GM12878 (cell line): ENCODE results near the gene NKX1-2. TPM values are rescaled to one million over a fixed set of nuclear protein-coding genes. Genes with fewer than 3 reads are reported as not detected.

ENCODE experiments used
- ATAC-seq: fragments of 200-7000 bp; cut with Tn5 transposase; 3 replicates; pipeline ENCODE4 v1.9.1; 2020; ENCODE audit warnings: mild to moderate bottlenecking, moderate library complexity
- BruUV-seq: library from RNA; stranded (reverse); fragments of 400-500 nt; replicated peaks from 2 replicates; lab custom pipeline; 2021; lab: Mats Ljungman, UMichigan
- CTCF ChIA-PET: fragments of 300-600 bp; sonication (Branson Sonifier 250); formaldehyde crosslinking; extraction: SDS; loops from one replicate; lab custom pipeline; 2021; ENCODE audit warnings: inconsistent platforms; lab: Yijun Ruan, JAX
- POLR2A ChIA-PET: fragments of 350-600 bp; formaldehyde crosslinking; extraction: SDS; loops from one replicate; lab custom pipeline; 2021; ENCODE audit warnings: inconsistent platforms; lab: Charles Lee
- RAD21 ChIA-PET: fragments of 300-600 bp; sonication (Branson Sonifier 250); formaldehyde crosslinking; loops from one replicate; lab custom pipeline; 2023; ENCODE audit warnings: antibody characterized with exemption; ENCODE audit not compliant: unreplicated experiment; lab: Charles Lee
- SMC1A ChIA-PET: fragments of 300-600 bp; sonication (Branson Sonifier 250); formaldehyde crosslinking; loops from one replicate; lab custom pipeline; 2023; ENCODE audit not compliant: unreplicated experiment, uncharacterized antibody; lab: Charles Lee
- DNase-seq: peaks from one replicate; pipeline ENCODE4 v3.0.0-alpha.2; 2011; ENCODE audit warnings: low read depth, low spot score
- FAIRE-seq: peaks from 3 replicates; lab custom pipeline; 2011; peaks lifted over from hg19 to GRCh38; lab: Jason Lieb, UNC
- H2AFZ ChIP-seq: 2 replicates; pipeline ENCODE4 v1.6.0; 2011; ENCODE audit warnings: low read depth, low read length, control low read depth; ENCODE audit not compliant: control insufficient read depth
- H3K27ac ChIP-seq: 2 replicates; pipeline ENCODE4 v1.5.1; 2011; ENCODE audit warnings: control low read depth; ENCODE audit not compliant: control insufficient read depth, insufficient read depth
- H3K27me3 ChIP-seq, 2 experiments: replicated peaks in 1 of 2; 2 replicates each; pipeline versions ENCODE4 v1.6.0 to v1.6.1; 2011; ENCODE audit warnings: low read length in 1 of 2; ENCODE audit not compliant: control insufficient read depth in 2 of 2, insufficient read depth in 2 of 2
- H3K36me3 ChIP-seq, 2 experiments: 2 replicates each; pipeline ENCODE4 v1.5.1; 2011; ENCODE audit warnings: low read length in 1 of 2; ENCODE audit not compliant: control insufficient read depth in 2 of 2, insufficient read depth in 2 of 2
- H3K4me1 ChIP-seq: 2 replicates; pipeline ENCODE4 v1.6.1; 2011; ENCODE audit warnings: mild to moderate bottlenecking, low read length, moderate library complexity, mixed read lengths; ENCODE audit not compliant: control insufficient read depth, insufficient read depth
- H3K4me2 ChIP-seq: 2 replicates; pipeline ENCODE4 v1.6.0; 2011; ENCODE audit warnings: control low read depth; ENCODE audit not compliant: control insufficient read depth, insufficient read depth
- H3K4me3 ChIP-seq: fragments of 200-600 bp; sonication (generic); 2 replicates; pipeline ENCODE4 v1.5.1; 2016
- H3K79me2 ChIP-seq: 2 replicates; pipeline ENCODE4 v1.6.0; 2011; ENCODE audit warnings: low read length; ENCODE audit not compliant: control insufficient read depth, insufficient read depth
- H3K9ac ChIP-seq: 2 replicates; pipeline ENCODE4 v1.8.0; 2011; ENCODE audit warnings: low read length, control low read depth, mixed read lengths; ENCODE audit not compliant: control insufficient read depth, insufficient read depth
- H3K9me3 ChIP-seq: replicated peaks from 3 replicates; pipeline ENCODE4 v1.5.1; 2011; ENCODE audit warnings: mild to moderate bottlenecking, low read length; ENCODE audit not compliant: control insufficient read depth, insufficient read depth
- H4K20me1 ChIP-seq: 2 replicates; pipeline ENCODE4 v1.6.0; 2011; ENCODE audit not compliant: control insufficient read depth, insufficient read depth
- CBX5 ChIP-seq: sonication (generic); IDR thresholded peaks from 2 replicates; pipeline ENCODE4 v1.6.1; 2016; ENCODE audit warnings: low read depth, moderate library complexity, mild to moderate bottlenecking, inconsistent platforms
- CHD4 ChIP-seq: fragments of 200-600 bp; sonication (generic); IDR thresholded peaks from 2 replicates; pipeline ENCODE4 v1.6.1; 2016; ENCODE audit warnings: mild to moderate bottlenecking
- FOXK2 ChIP-seq: fragments of 450-650 bp; IDR thresholded peaks from 2 replicates; pipeline ENCODE4 v1.6.1; 2017; ENCODE audit warnings: mild to moderate bottlenecking, moderate library complexity
- IKZF1 ChIP-seq: fragments of 450-650 bp; conservative IDR thresholded peaks from 2 replicates; pipeline ENCODE4 v1.6.1; 2017; ENCODE audit warnings: antibody characterized with exemption, mild to moderate bottlenecking
- POLR2A ChIP-seq: IDR thresholded peaks from 2 replicates; pipeline ENCODE4 v1.6.1; 2011; ENCODE audit warnings: low read depth, mild to moderate bottlenecking, low read length
- SMAD5 ChIP-seq: IDR thresholded peaks from 2 replicates; pipeline ENCODE4 v1.6.1; 2016; ENCODE audit warnings: antibody characterized with exemption, low read depth
- WGBS: methylation state at CpG from one replicate; pipeline ENCODE4 v1.1.6; 2016; ENCODE audit warnings: low lambda C conversion rate; ENCODE audit not compliant: insufficient replicate concordance, insufficient coverage; ENCODE audit errors: missing lambda C conversion rate; 5-methylcytosine and 5-hydroxymethylcytosine counted together
- in situ Hi-C: fragments of 300-500 bp; cut with MboI; formaldehyde crosslinking; loops from 9 replicates; pipeline ENCODE4 v1.14.3; 2018; ENCODE audit warnings: mixed read lengths
- intact Hi-C: fragments of 100-400 bp; cut with micrococcal nuclease; formaldehyde crosslinking; loops from one replicate; pipeline ENCODE4 v1.14.2; 2022; ENCODE audit not compliant: unreplicated experiment
- polyA plus RNA-seq, 11 experiments: library from polyadenylated mRNA; depleted of rRNA in 4 of 11; unstranded in 6 of 11; stranded (reverse) in 5 of 11; fragments of >200 nt; fragmentation: Nextera tagmentation in 4 of 11; fragmentation: Illumina TruSeq in 1 of 11; extraction: Ambion mirVana in 4 of 11; extraction: Trizol in 1 of 11; gene quantifications; 1 replicate in 1 of 11; 2 replicates in 10 of 11; pipeline versions ENCODE4 v1.2.1 to v1.2.3, GENCODE V29; 2011 to 2016; ENCODE audit warnings: inconsistent platforms in 2 of 11, missing spikeins in 2 of 11, low read depth in 1 of 11
- total RNA-seq, 4 experiments: library from RNA; depleted of rRNA in 3 of 4; stranded (reverse); fragments of >200 nt in 3 of 4; fragmentation: Illumina TruSeq in 1 of 4; extraction: Trizol in 1 of 4; gene quantifications; 2 replicates each; pipeline versions ENCODE4 v1.2.1 to v1.2.3, GENCODE V29; 2013 to 2021
- TF ChIP-seq, protein P1 (sequence below): fragments of 450-650 bp; formaldehyde crosslinking; IDR thresholded peaks from 2 replicates; pipeline ENCODE4 v1.4.0; 2020; ENCODE audit warnings: mild to moderate bottlenecking, moderate library complexity

Gene NKX1-2
- total and polyA plus RNA-seq, 10 of the 15 experiments (the other 5 are each of a cell fraction or from before 2014, with no cell fraction given): not detected

DNA sequence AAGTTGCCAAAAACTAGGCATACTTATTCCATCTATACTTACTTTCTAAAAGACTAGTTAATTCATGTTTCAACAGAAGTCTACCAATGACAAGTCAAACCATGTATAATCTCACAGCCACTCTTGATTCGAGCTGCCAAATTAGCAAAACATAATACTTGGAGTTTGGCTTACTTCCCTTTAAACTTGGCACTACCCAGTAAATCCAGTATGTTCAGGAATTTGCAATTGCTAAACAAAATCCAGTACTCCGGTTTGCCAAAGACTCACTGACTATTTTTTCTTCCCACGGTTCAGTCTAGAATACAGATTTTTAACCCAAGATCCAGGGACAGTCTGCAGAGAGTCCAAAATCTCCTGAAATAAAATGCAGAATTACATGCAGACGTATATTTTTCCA lies 35.8 kb downstream of the NKX1-2 start:
- Histone ChIP-seq H3K79me2 (no peaks in the 10 kb centered on the region), H3K36me3 (no peaks in the 10 kb centered on the region), H3K27ac (no peak overlapping the region), H3K4me2 (no peak overlapping the region), H3K27me3 (no peaks in the 10 kb centered on the region), H4K20me1 (no peaks in the 10 kb centered on the region), H3K4me1 (no peaks in the 10 kb centered on the region), H2AFZ (no peak overlapping the region), H3K9me3 (no peaks in the 10 kb centered on the region), H3K4me3 (no peak overlapping the region), H3K9ac (no peak overlapping the region)
- ChIA-PET CTCF (interaction anchor here (1.0 to 2.6 kb wide), 2 partner anchors 10 kb away, joined by 3 to 18 read pairs; no protein-coding TSS in a partner anchor), RAD21 (interaction anchor here (0.7 kb wide), 1 partner anchor 1192 kb away, joined by 3 read pairs; no protein-coding TSS in a partner anchor), POLR2A (no interaction called here), SMC1A (interaction anchor here (0.7 to 2.2 kb wide), 3 partner anchors 10 to 1120 kb away, joined by 3 to 7 read pairs (median 4); no protein-coding TSS in a partner anchor)
- TF ChIP-seq CHD4 (no peak), FOXK2 (no peak), IKZF1 (no peak), SMAD5 (no peak), CBX5 (no peak), POLR2A (no peak)
- TF ChIP-seq, protein P1, sequence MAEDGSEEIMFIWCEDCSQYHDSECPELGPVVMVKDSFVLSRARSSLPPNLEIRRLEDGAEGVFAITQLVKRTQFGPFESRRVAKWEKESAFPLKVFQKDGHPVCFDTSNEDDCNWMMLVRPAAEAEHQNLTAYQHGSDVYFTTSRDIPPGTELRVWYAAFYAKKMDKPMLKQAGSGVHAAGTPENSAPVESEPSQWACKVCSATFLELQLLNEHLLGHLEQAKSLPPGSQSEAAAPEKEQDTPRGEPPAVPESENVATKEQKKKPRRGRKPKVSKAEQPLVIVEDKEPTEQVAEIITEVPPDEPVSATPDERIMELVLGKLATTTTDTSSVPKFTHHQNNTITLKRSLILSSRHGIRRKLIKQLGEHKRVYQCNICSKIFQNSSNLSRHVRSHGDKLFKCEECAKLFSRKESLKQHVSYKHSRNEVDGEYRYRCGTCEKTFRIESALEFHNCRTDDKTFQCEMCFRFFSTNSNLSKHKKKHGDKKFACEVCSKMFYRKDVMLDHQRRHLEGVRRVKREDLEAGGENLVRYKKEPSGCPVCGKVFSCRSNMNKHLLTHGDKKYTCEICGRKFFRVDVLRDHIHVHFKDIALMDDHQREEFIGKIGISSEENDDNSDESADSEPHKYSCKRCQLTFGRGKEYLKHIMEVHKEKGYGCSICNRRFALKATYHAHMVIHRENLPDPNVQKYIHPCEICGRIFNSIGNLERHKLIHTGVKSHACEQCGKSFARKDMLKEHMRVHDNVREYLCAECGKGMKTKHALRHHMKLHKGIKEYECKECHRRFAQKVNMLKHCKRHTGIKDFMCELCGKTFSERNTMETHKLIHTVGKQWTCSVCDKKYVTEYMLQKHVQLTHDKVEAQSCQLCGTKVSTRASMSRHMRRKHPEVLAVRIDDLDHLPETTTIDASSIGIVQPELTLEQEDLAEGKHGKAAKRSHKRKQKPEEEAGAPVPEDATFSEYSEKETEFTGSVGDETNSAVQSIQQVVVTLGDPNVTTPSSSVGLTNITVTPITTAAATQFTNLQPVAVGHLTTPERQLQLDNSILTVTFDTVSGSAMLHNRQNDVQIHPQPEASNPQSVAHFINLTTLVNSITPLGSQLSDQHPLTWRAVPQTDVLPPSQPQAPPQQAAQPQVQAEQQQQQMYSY (CRISPR knock-in tag): no peak
- no TSS peak for BruUV-seq
- FAIRE-seq (no peak), ATAC-seq (no peak), DNase-seq (no peak)
- in situ Hi-C loops: no loop called here
- WGBS: 71% methylated on average over 4 of the region's 4 CpGs
- intact Hi-C loops: no loop called here
